ENCODE measurements around the gene FEM1B. TPM values are rescaled to one million over a fixed set of nuclear protein-coding genes. Genes with fewer than 3 reads are reported as not detected.
"Not testable (repeated sequence)": the region's sequence is repeated elsewhere in the genome, so short reads cannot be mapped to it uniquely, and the experiment has no call there.

Gene FEM1B
- total and polyA plus RNA-seq, 12 donors = 10.5 to 101 (median 66.9) TPM

GRCh38 chr15:68232449-68232848, 45.1 kb upstream of the FEM1B start:
- intact Hi-C loops (cut with DNase I) = no loop called here
- Histone ChIP-seq H3K36me3 (no peaks in the 10 kb centered on the region), H3K9me3 (no peaks in the 10 kb centered on the region), H3K4me1 (peaks cover 6 to 36% (median 16%) of the 10 kb centered on the region in 9 donors), H3K27me3 (no peaks in the 10 kb centered on the region), H3K27ac (peak overlapping the region in 1 of 10 donors; percentile 14), H3K4me3 (no peak overlapping the region)
- WGBS, 2 donors = 88 to 93% methylated on average over 6 of the region's 6 CpGs
- no peak for TF ChIP-seq CTCF (IDR thresholded peaks at IDR 0.05)
- DNase-seq (no peak), ATAC-seq (no peak)

GRCh38 chr15:68232937-68233336, 44.6 kb upstream of the FEM1B start:
- TF ChIP-seq CTCF (IDR thresholded peaks at IDR 0.05) = no peak
- no peaks in the 10 kb centered on the region for H3K9me3 ChIP-seq
- ATAC-seq (peak in 1 of 8 donors; percentile 26), DNase-seq (no peak)
- peaks cover 6 to 32% (median 16%) of the 10 kb centered on the region in 9 donors for H3K4me1 ChIP-seq
- no peak overlapping the region for H3K4me3 ChIP-seq
- intact Hi-C loops (cut with DNase I) = no loop called here
- peak overlapping the region in 1 of 10 donors; percentile 14 for H3K27ac ChIP-seq
- 95% methylated on average over 6 of the region's 6 CpGs for WGBS, 2 donors
- no peaks in the 10 kb centered on the region for H3K36me3 ChIP-seq
- no peaks in the 10 kb centered on the region for H3K27me3 ChIP-seq

GRCh38 chr15:68234060-68234459, 43.5 kb upstream of the FEM1B start:
- 53 to 62% methylated on average over 6 of the region's 6 CpGs for WGBS, 2 donors
- DNase-seq = no peak

GRCh38 chr15:68234520-68234919, 43.0 kb upstream of the FEM1B start:
- ATAC-seq; H3K4me3 ChIP-seq; DNase-seq; H3K9me3 ChIP-seq; H3K36me3 ChIP-seq; intact Hi-C loops (cut with DNase I); H3K27ac ChIP-seq; H3K27me3 ChIP-seq: not testable (repeated sequence)
- WGBS, 2 donors = 91 to 92% methylated on average over 9 of the region's 9 CpGs
- H3K4me1 ChIP-seq = peaks cover 0 to 21% (median 5%) of the 10 kb centered on the region in 9 donors

More at GRCh38 chr15:68234060-68234459, 43.5 kb upstream of the FEM1B start:
- no peak for TF ChIP-seq CTCF (IDR thresholded peaks at IDR 0.05)
- Histone ChIP-seq H3K27me3 (no peaks in the 10 kb centered on the region), H3K27ac (no peak overlapping the region), H3K4me1 (peaks cover 0 to 21% (median 6%) of the 10 kb centered on the region in 9 donors), H3K4me3 (no peak overlapping the region), H3K9me3 (no peaks in the 10 kb centered on the region), H3K36me3 (no peaks in the 10 kb centered on the region)
- no peak for ATAC-seq
- intact Hi-C loops (cut with DNase I) = no loop called here

GRCh38 chr15:68235022-68235421, 42.5 kb upstream of the FEM1B start:
- Histone ChIP-seq H3K36me3 (no peaks in the 10 kb centered on the region), H3K4me1 (peaks cover 0 to 18% (median 3%) of the 10 kb centered on the region in 9 donors), H3K4me3 (no peak overlapping the region), H3K27me3 (no peaks in the 10 kb centered on the region), H3K9me3 (no peaks in the 10 kb centered on the region), H3K27ac (no peak overlapping the region)
- TF ChIP-seq CTCF (IDR thresholded peaks at IDR 0.05) = no peak
- ATAC-seq (no peak), DNase-seq (no peak)
- intact Hi-C loops (cut with DNase I) = no loop called here
- 91% methylated on average over 4 of the region's 4 CpGs for WGBS, 2 donors

All from heart right ventricle (tissue), 16 donors.